A549 (cell line): ENCODE data around the gene DEPDC1B.

Experiments
- EP300 ChIP-seq, 2 experiments: fragments of >200 bp; sonication (Bioruptor Twin); formaldehyde crosslinking; IDR thresholded peaks; 2 replicates in 1 of 2; 3 replicates in 1 of 2; pipeline ENCODE4 v1.6.1; 2016 to 2017
- HOXA7 ChIP-seq: fragments of 250-450 bp; sonication (Bioruptor Pico); IDR thresholded peaks from 2 replicates; pipeline ENCODE4 v1.5.0; 2020; ENCODE audit warnings: mild to moderate bottlenecking, moderate library complexity
- POLR2A ChIP-seq: IDR thresholded peaks from 2 replicates; pipeline ENCODE4 v1.6.1; 2012; ENCODE audit warnings: mild to moderate bottlenecking, low read length
- REST ChIP-seq: fragments of 200-600 bp; sonication (generic); IDR thresholded peaks from 2 replicates; pipeline ENCODE4 v1.6.1; 2016; ENCODE audit warnings: antibody characterized with exemption, mild to moderate bottlenecking, moderate library complexity
- TF ChIP-seq, protein P1 (sequence below): fragments of >200 bp; sonication (Bioruptor Twin); formaldehyde crosslinking; IDR thresholded peaks from 3 replicates; pipeline ENCODE4 v1.5.1; 2016

DNA sequence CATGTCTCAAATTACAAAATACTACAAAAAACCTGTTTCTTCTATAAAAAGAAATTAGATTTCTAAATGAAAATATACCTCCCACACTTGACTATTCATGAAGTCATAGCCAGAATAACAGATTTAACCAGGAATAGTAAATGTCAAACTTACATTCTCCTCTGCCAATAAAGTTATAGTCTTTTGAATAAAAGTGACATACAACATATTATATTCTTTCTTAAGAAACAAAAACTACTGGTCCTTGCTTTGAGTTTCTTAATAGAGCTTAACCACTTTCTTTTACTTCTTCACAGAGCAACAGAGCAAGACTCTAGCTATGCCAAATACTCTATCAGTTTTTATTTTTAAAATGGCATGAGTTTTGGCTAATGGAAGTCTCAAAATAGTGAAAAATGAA, 61.7 kb downstream of the DEPDC1B start:
- TF ChIP-seq HOXA7 (CRISPR knock-in tag) (no peak), EP300 (IDR thresholded peaks at IDR 0.05) (no peak), POLR2A (no peak), REST (no peak)
- TF ChIP-seq, protein P1, sequence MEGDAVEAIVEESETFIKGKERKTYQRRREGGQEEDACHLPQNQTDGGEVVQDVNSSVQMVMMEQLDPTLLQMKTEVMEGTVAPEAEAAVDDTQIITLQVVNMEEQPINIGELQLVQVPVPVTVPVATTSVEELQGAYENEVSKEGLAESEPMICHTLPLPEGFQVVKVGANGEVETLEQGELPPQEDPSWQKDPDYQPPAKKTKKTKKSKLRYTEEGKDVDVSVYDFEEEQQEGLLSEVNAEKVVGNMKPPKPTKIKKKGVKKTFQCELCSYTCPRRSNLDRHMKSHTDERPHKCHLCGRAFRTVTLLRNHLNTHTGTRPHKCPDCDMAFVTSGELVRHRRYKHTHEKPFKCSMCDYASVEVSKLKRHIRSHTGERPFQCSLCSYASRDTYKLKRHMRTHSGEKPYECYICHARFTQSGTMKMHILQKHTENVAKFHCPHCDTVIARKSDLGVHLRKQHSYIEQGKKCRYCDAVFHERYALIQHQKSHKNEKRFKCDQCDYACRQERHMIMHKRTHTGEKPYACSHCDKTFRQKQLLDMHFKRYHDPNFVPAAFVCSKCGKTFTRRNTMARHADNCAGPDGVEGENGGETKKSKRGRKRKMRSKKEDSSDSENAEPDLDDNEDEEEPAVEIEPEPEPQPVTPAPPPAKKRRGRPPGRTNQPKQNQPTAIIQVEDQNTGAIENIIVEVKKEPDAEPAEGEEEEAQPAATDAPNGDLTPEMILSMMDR: no peak
